GM12878 (cell line): ENCODE measurements around the gene FGR. TPM values are rescaled to one million over a fixed set of nuclear protein-coding genes. Genes with fewer than 3 reads are reported as not detected.

Experiments
- ATAC-seq: fragments of 200-7000 bp; cut with Tn5 transposase; 3 replicates; pipeline ENCODE4 v1.9.1; 2020; ENCODE audit warnings: mild to moderate bottlenecking, moderate library complexity
- BruUV-seq: library from RNA; stranded (reverse); fragments of 400-500 nt; replicated peaks from 2 replicates; lab custom pipeline; 2021; lab: Mats Ljungman, UMichigan
- CTCF ChIA-PET: fragments of 300-600 bp; sonication (Branson Sonifier 250); formaldehyde crosslinking; extraction: SDS; loops from one replicate; lab custom pipeline; 2021; ENCODE audit warnings: inconsistent platforms; lab: Yijun Ruan, JAX
- POLR2A ChIA-PET: fragments of 350-600 bp; formaldehyde crosslinking; extraction: SDS; loops from one replicate; lab custom pipeline; 2021; ENCODE audit warnings: inconsistent platforms; lab: Charles Lee
- RAD21 ChIA-PET: fragments of 300-600 bp; sonication (Branson Sonifier 250); formaldehyde crosslinking; loops from one replicate; lab custom pipeline; 2023; ENCODE audit warnings: antibody characterized with exemption; ENCODE audit not compliant: unreplicated experiment; lab: Charles Lee
- SMC1A ChIA-PET: fragments of 300-600 bp; sonication (Branson Sonifier 250); formaldehyde crosslinking; loops from one replicate; lab custom pipeline; 2023; ENCODE audit not compliant: unreplicated experiment, uncharacterized antibody; lab: Charles Lee
- DNase-seq: peaks from one replicate; pipeline ENCODE4 v3.0.0-alpha.2; 2011; ENCODE audit warnings: low read depth, low spot score
- FAIRE-seq: peaks from 3 replicates; lab custom pipeline; 2011; peaks lifted over from hg19 to GRCh38; lab: Jason Lieb, UNC
- H2AFZ ChIP-seq: 2 replicates; pipeline ENCODE4 v1.6.0; 2011; ENCODE audit warnings: low read depth, low read length, control low read depth; ENCODE audit not compliant: control insufficient read depth
- H3K27ac ChIP-seq: 2 replicates; pipeline ENCODE4 v1.5.1; 2011; ENCODE audit warnings: control low read depth; ENCODE audit not compliant: control insufficient read depth, insufficient read depth
- H3K27me3 ChIP-seq, 2 experiments: replicated peaks in 1 of 2; 2 replicates each; pipeline versions ENCODE4 v1.6.0 to v1.6.1; 2011; ENCODE audit warnings: low read length in 1 of 2; ENCODE audit not compliant: control insufficient read depth in 2 of 2, insufficient read depth in 2 of 2
- H3K36me3 ChIP-seq, 2 experiments: 2 replicates each; pipeline ENCODE4 v1.5.1; 2011; ENCODE audit warnings: low read length in 1 of 2; ENCODE audit not compliant: control insufficient read depth in 2 of 2, insufficient read depth in 2 of 2
- H3K4me1 ChIP-seq: 2 replicates; pipeline ENCODE4 v1.6.1; 2011; ENCODE audit warnings: mild to moderate bottlenecking, low read length, moderate library complexity, mixed read lengths; ENCODE audit not compliant: control insufficient read depth, insufficient read depth
- H3K4me2 ChIP-seq: 2 replicates; pipeline ENCODE4 v1.6.0; 2011; ENCODE audit warnings: control low read depth; ENCODE audit not compliant: control insufficient read depth, insufficient read depth
- H3K4me3 ChIP-seq: fragments of 200-600 bp; sonication (generic); 2 replicates; pipeline ENCODE4 v1.5.1; 2016
- H3K79me2 ChIP-seq: 2 replicates; pipeline ENCODE4 v1.6.0; 2011; ENCODE audit warnings: low read length; ENCODE audit not compliant: control insufficient read depth, insufficient read depth
- H3K9ac ChIP-seq: 2 replicates; pipeline ENCODE4 v1.8.0; 2011; ENCODE audit warnings: low read length, control low read depth, mixed read lengths; ENCODE audit not compliant: control insufficient read depth, insufficient read depth
- H3K9me3 ChIP-seq: replicated peaks from 3 replicates; pipeline ENCODE4 v1.5.1; 2011; ENCODE audit warnings: mild to moderate bottlenecking, low read length; ENCODE audit not compliant: control insufficient read depth, insufficient read depth
- H4K20me1 ChIP-seq: 2 replicates; pipeline ENCODE4 v1.6.0; 2011; ENCODE audit not compliant: control insufficient read depth, insufficient read depth
- FOXK2 ChIP-seq: fragments of 450-650 bp; IDR thresholded peaks from 2 replicates; pipeline ENCODE4 v1.6.1; 2017; ENCODE audit warnings: mild to moderate bottlenecking, moderate library complexity
- MAX ChIP-seq: IDR thresholded peaks from 2 replicates; pipeline ENCODE4 v1.6.1; 2012; ENCODE audit warnings: low read depth, low read length, improper control_type of control experiment
- MTA2 ChIP-seq: fragments of 450-650 bp; IDR thresholded peaks from 2 replicates; pipeline ENCODE4 v1.6.1; 2016; ENCODE audit warnings: low read depth, mild to moderate bottlenecking, moderate library complexity
- SIX5 ChIP-seq: IDR thresholded peaks from 2 replicates; pipeline ENCODE4 v1.6.1; 2011; ENCODE audit warnings: mild to moderate bottlenecking, low read depth, low read length, moderate library complexity; ENCODE audit not compliant: severe bottlenecking
- ZBTB40 ChIP-seq: fragments of 450-650 bp; IDR thresholded peaks from 2 replicates; pipeline ENCODE4 v1.6.1; 2016; ENCODE audit warnings: mild to moderate bottlenecking, moderate library complexity, borderline replicate concordance
- ZNF207 ChIP-seq: fragments of 450-650 bp; IDR thresholded peaks from 2 replicates; pipeline ENCODE4 v1.6.1; 2014; ENCODE audit warnings: antibody characterized with exemption, mild to moderate bottlenecking, borderline replicate concordance
- ZNF384 ChIP-seq: IDR thresholded peaks from 2 replicates; pipeline ENCODE4 v1.6.1; 2012; ENCODE audit warnings: low read depth, mild to moderate bottlenecking, low read length, improper control_type of control experiment, borderline replicate concordance
- WGBS: methylation state at CpG from one replicate; pipeline ENCODE4 v1.1.6; 2016; ENCODE audit warnings: low lambda C conversion rate; ENCODE audit not compliant: insufficient replicate concordance, insufficient coverage; ENCODE audit errors: missing lambda C conversion rate; 5-methylcytosine and 5-hydroxymethylcytosine counted together
- in situ Hi-C: fragments of 300-500 bp; cut with MboI; formaldehyde crosslinking; loops from 9 replicates; pipeline ENCODE4 v1.14.3; 2018; ENCODE audit warnings: mixed read lengths
- intact Hi-C: fragments of 100-400 bp; cut with micrococcal nuclease; formaldehyde crosslinking; loops from one replicate; pipeline ENCODE4 v1.14.2; 2022; ENCODE audit not compliant: unreplicated experiment
- polyA plus RNA-seq, 11 experiments: library from polyadenylated mRNA; depleted of rRNA in 4 of 11; unstranded in 6 of 11; stranded (reverse) in 5 of 11; fragments of >200 nt; fragmentation: Nextera tagmentation in 4 of 11; fragmentation: Illumina TruSeq in 1 of 11; extraction: Ambion mirVana in 4 of 11; extraction: Trizol in 1 of 11; gene quantifications; 1 replicate in 1 of 11; 2 replicates in 10 of 11; pipeline versions ENCODE4 v1.2.1 to v1.2.3, GENCODE V29; 2011 to 2016; ENCODE audit warnings: inconsistent platforms in 2 of 11, missing spikeins in 2 of 11, low read depth in 1 of 11
- total RNA-seq, 4 experiments: library from RNA; depleted of rRNA in 3 of 4; stranded (reverse); fragments of >200 nt in 3 of 4; fragmentation: Illumina TruSeq in 1 of 4; extraction: Trizol in 1 of 4; gene quantifications; 2 replicates each; pipeline versions ENCODE4 v1.2.1 to v1.2.3, GENCODE V29; 2013 to 2021
- TF ChIP-seq, protein P1 (sequence below): fragments of 450-650 bp; IDR thresholded peaks from 2 replicates; pipeline ENCODE4 v1.6.1; 2017; ENCODE audit warnings: mild to moderate bottlenecking, moderate library complexity

Gene FGR
- total and polyA plus RNA-seq, 10 of the 15 experiments (the other 5 are each of a cell fraction or from before 2014, with no cell fraction given), result 10.9 to 193 (median 74.7) TPM

GRCh38 chr1:27571439-27572018, 63.5 kb downstream of the FGR start:
- ATAC-seq (no peak), FAIRE-seq (no peak), DNase-seq (no peak)
- no peak overlapping the region for H3K4me3 ChIP-seq
- POLR2A ChIA-PET, result interaction anchor here (1.0 kb wide), 1 partner anchor 9 kb away, joined by 4 read pairs; no protein-coding TSS in a partner anchor
- no peaks in the 10 kb centered on the region for H3K27me3 ChIP-seq
- TF ChIP-seq SIX5 (no peak), ZNF207 (no peak), MTA2 (no peak), MAX (no peak), ZNF384 (no peak), FOXK2 (no peak), ZBTB40 (no peak)
- TF ChIP-seq, protein P1, sequence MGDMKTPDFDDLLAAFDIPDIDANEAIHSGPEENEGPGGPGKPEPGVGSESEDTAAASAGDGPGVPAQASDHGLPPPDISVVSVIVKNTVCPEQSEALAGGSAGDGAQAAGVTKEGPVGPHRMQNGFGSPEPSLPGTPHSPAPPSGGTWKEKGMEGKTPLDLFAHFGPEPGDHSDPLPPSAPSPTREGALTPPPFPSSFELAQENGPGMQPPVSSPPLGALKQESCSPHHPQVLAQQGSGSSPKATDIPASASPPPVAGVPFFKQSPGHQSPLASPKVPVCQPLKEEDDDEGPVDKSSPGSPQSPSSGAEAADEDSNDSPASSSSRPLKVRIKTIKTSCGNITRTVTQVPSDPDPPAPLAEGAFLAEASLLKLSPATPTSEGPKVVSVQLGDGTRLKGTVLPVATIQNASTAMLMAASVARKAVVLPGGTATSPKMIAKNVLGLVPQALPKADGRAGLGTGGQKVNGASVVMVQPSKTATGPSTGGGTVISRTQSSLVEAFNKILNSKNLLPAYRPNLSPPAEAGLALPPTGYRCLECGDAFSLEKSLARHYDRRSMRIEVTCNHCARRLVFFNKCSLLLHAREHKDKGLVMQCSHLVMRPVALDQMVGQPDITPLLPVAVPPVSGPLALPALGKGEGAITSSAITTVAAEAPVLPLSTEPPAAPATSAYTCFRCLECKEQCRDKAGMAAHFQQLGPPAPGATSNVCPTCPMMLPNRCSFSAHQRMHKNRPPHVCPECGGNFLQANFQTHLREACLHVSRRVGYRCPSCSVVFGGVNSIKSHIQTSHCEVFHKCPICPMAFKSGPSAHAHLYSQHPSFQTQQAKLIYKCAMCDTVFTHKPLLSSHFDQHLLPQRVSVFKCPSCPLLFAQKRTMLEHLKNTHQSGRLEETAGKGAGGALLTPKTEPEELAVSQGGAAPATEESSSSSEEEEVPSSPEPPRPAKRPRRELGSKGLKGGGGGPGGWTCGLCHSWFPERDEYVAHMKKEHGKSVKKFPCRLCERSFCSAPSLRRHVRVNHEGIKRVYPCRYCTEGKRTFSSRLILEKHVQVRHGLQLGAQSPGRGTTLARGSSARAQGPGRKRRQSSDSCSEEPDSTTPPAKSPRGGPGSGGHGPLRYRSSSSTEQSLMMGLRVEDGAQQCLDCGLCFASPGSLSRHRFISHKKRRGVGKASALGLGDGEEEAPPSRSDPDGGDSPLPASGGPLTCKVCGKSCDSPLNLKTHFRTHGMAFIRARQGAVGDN, result no peak
- no peak overlapping the region for H2AFZ ChIP-seq
- no peaks in the 10 kb centered on the region; the same call in 1 of the 2 replicates for H4K20me1 ChIP-seq
- H3K27ac ChIP-seq, result no peak overlapping the region
- H3K4me1 ChIP-seq, result peaks cover 7% of the 10 kb centered on the region; the same call in 1 of the 2 replicates
- 68% methylated on average over 16 of the region's 18 CpGs for WGBS
- no peak overlapping the region for H3K4me2 ChIP-seq
- no peaks in the 10 kb centered on the region for H3K9me3 ChIP-seq
- no TSS peak for BruUV-seq
- RAD21 ChIA-PET, result interaction anchor here (0.7 to 2.7 kb wide), 3 partner anchors 24 to 155 kb away, joined by 3 to 6 read pairs (median 5); no protein-coding TSS in a partner anchor
- CTCF ChIA-PET, result interaction anchor here (0.8 to 5.8 kb wide), 6 partner anchors 12 to 315 kb away, joined by 3 to 71 read pairs (median 20); partner anchors contain the start of gene AHDC1
- SMC1A ChIA-PET, result interaction anchor here (1.3 to 2.1 kb wide), 3 partner anchors 15 to 35 kb away, joined by 3 to 7 read pairs (median 6); no protein-coding TSS in a partner anchor
- H3K36me3 ChIP-seq, result no peaks in the 10 kb centered on the region
- in situ Hi-C loops (no loop called here), intact Hi-C loops (no loop called here)
- no peak overlapping the region for H3K9ac ChIP-seq
- no peaks in the 10 kb centered on the region; the same call in none of the 2 replicates for H3K79me2 ChIP-seq
